22Rv1 (cell line): ENCODE results near the gene ACACA.

Source experiments
- H3K27ac ChIP-seq: fragments of 450-650 bp; 2 replicates; pipeline ENCODE4 v1.5.1; 2017
- CTCF ChIP-seq: fragments of 450-650 bp; IDR thresholded peaks from 2 replicates; pipeline ENCODE4 v1.5.1; 2017; ENCODE audit warnings: mild to moderate bottlenecking
- ZFX ChIP-seq: fragments of 450-650 bp; IDR thresholded peaks from 2 replicates; pipeline ENCODE4 v1.6.1; 2017; ENCODE audit warnings: antibody characterized with exemption, borderline replicate concordance

The ACACA gene

GRCh38 chr17:37338847-37339246, 67.8 kb downstream of the ACACA start:
- TF ChIP-seq CTCF (no peak), ZFX (no peak)
- peak overlapping the region; percentile 17; the same call in 1 of the 2 replicates for H3K27ac ChIP-seq

- no peak for TF ChIP-seq CTCF
- TF ChIP-seq ZFX, result no peak
- no peak overlapping the region; the same call in 1 of the 2 replicates for H3K27ac ChIP-seq
Measured at GRCh38 chr17:37327341-37328090, 79.1 kb downstream of the ACACA start.

GRCh38 chr17:37322826-37323561, 83.6 kb downstream of the ACACA start:
- TF ChIP-seq ZFX (no peak), CTCF (no peak)

GRCh38 chr17:37322106-37322505, 84.5 kb downstream of the ACACA start:
- TF ChIP-seq ZFX (no peak), CTCF (no peak)
- peak overlapping the region; percentile 68 for H3K27ac ChIP-seq

More at GRCh38 chr17:37322826-37323561, 83.6 kb downstream of the ACACA start:
- H3K27ac ChIP-seq, result peak overlapping the region; percentile 68

GRCh38 chr17:37318931-37319594, 87.6 kb downstream of the ACACA start:
- no peak overlapping the region for H3K27ac ChIP-seq

GRCh38 chr17:37317867-37318266, 88.8 kb downstream of the ACACA start:
- TF ChIP-seq ZFX (no peak), CTCF (no peak)
- H3K27ac ChIP-seq, result peak overlapping the region; percentile 15; the same call in 1 of the 2 replicates

More at GRCh38 chr17:37318931-37319594, 87.6 kb downstream of the ACACA start:
- TF ChIP-seq CTCF, result no peak
- no peak for TF ChIP-seq ZFX

GRCh38 chr17:37315601-37316000, 91.0 kb downstream of the ACACA start:
- TF ChIP-seq ZFX (no peak), CTCF (no peak)

More at GRCh38 chr17:37315601-37316000, 91.0 kb downstream of the ACACA start:
- H3K27ac ChIP-seq, result no peak overlapping the region
